GM12875 (cell line): ENCODE data around the gene GPC3.

Experiments
- H3K4me3 ChIP-seq: one replicate; pipeline ENCODE4 v1.5.1; 2011; ENCODE audit warnings: low read depth, low read length, control low read depth
- TF ChIP-seq, protein P1 (sequence below): IDR thresholded peaks from 2 replicates; pipeline ENCODE4 v1.5.1; 2011; ENCODE audit warnings: low read depth, mild to moderate bottlenecking, control low read depth, inconsistent platforms, low read length, moderate library complexity, borderline replicate concordance; ENCODE audit not compliant: insufficient read depth

Gene GPC3

DNA sequence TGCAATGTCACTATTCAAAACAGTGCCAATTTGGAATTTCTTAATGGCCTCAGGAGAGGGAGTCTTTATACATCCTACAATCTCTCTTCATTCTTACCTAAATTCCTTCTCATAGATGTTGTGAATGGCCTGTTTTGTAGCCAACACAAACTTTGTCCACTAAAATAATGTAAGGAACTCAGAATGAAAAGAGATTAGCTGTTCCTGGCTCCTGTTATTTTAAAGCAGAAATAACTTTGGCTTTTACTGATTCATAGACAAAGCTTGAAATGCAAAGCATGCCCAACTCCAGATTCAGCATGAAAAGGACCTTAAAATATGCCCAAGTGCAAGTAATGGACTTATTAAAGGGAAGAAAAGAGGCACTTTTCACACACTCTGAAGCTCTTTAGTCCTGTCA is 424.1 kb downstream of the GPC3 start:
- TF ChIP-seq, protein P1, sequence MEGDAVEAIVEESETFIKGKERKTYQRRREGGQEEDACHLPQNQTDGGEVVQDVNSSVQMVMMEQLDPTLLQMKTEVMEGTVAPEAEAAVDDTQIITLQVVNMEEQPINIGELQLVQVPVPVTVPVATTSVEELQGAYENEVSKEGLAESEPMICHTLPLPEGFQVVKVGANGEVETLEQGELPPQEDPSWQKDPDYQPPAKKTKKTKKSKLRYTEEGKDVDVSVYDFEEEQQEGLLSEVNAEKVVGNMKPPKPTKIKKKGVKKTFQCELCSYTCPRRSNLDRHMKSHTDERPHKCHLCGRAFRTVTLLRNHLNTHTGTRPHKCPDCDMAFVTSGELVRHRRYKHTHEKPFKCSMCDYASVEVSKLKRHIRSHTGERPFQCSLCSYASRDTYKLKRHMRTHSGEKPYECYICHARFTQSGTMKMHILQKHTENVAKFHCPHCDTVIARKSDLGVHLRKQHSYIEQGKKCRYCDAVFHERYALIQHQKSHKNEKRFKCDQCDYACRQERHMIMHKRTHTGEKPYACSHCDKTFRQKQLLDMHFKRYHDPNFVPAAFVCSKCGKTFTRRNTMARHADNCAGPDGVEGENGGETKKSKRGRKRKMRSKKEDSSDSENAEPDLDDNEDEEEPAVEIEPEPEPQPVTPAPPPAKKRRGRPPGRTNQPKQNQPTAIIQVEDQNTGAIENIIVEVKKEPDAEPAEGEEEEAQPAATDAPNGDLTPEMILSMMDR, result no peak
- no peak overlapping the region for H3K4me3 ChIP-seq

DNA sequence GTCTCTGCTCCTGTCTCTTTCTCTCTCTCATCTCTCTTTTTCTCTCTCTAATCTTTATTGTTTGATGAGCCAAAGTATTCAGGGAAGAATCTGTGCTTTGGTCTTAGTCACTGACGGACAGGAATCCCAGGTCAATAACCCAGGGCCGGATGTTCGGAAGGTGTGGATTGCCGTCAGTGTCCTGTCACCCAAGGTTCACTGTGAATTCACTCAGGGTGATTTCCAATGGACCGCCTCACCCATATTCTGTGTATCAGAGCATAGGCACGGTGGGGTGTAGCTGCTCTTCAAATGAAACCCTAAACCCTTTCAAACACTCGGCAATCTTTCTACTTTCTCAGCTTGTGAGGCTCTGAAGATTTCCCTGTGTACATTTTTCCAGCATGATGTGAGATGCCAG is 425.5 kb downstream of the GPC3 start:
- TF ChIP-seq, protein P1, result no peak
- no peak overlapping the region for H3K4me3 ChIP-seq

DNA sequence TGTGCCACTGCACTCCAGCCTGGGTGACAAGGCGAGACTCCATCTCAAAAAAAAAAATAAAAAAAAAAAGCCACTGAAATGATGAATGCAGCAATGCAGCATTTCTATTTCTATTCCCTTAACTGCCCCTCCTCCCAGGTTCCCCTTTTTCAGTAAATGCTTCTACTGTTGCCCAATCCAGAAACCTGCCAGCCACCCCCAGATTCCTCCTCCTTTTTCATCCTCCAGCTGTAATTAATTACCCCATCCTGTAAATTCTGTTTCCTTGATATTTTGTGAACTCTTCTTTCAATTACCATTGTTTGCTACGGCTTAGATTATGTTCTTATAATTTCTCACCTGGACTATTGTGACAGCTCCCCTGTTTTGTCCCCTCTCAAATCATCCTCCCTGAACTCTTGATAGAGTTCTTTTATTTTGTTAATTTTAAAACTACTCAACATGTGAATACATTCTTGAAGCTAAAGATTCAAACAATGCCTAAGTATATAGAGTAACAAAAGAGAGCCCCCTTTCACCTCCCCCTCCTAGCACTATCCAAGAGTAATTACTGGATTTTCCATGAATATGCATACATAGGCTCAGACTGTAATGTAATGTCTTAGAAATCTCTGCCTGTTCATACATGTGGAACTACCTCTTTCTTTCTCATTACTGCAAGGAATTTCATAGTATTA is 429.5 kb downstream of the GPC3 start:
- TF ChIP-seq, protein P1, result no peak
- no peak overlapping the region for H3K4me3 ChIP-seq

DNA sequence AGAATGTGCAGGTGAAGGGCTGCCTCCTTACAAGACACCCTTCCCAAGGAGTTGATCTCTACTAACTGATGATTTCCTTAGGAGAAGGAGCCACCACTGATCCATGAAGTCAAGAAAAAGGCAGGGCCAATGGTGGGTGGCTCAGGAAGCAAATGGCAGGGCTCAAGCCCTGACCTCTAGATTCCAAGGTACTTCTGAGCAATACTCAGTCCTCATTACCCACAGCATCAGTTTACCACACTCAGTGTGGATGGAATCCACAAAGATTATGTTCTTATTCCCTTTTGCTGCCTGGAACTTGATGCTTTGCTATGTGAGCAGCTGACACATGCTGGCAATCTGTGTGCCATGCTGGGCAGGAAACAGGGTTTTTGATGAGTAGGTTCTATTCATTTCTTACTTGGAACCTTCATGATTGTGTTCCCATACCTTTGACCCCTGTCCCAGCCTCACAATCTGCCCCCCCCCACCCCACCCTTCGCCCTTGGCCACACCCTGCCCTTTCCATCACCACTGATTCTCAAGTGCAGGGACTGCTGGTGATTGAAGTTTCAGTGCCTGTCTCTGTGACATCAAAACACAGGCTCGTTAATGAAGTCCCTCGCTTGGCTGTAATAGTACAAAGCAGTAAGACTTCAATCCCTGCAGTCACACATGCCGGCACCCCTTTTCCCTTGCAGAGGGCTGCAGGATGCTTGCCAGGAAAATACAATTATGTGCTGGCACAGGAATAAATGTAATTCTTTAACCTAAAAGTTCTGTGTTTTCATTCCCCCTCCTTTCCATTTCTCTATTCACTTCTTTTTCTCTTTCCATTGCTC is 434.5 kb downstream of the GPC3 start:
- TF ChIP-seq, protein P1, result no peak
- H3K4me3 ChIP-seq, result no peak overlapping the region

DNA sequence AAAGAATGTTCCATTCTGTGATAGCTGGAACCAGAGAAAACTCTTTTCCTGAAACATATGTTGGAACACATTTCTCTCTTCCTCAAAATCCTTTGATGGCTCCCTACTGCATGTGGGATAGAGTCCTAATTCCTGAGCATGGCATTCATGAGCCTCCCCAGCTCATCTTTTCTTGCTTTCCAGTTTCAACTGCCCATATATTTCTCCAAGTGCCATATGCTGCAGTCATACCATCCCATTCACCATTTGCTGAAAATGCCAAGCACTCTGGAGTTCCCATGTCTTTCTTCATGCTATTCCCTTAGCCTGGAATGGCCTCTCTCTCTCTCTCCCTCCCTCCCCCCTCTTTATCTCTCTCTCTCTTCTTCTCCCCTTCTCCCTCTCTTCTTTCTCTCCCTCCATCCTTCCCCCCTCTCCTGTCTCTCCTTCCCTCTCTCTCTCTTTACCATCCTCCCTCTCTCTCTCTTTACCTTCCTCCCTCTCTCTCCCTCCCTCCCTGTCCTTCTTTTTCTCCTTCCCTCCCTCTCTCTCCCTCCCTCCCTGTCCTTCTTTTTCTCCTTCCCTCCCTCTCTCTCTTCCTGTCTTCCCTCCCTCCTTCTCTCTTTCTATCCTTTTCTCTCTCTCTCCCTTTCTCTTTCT is 436.0 kb downstream of the GPC3 start:
- TF ChIP-seq, protein P1, result no peak
- H3K4me3 ChIP-seq, result no peak overlapping the region

DNA sequence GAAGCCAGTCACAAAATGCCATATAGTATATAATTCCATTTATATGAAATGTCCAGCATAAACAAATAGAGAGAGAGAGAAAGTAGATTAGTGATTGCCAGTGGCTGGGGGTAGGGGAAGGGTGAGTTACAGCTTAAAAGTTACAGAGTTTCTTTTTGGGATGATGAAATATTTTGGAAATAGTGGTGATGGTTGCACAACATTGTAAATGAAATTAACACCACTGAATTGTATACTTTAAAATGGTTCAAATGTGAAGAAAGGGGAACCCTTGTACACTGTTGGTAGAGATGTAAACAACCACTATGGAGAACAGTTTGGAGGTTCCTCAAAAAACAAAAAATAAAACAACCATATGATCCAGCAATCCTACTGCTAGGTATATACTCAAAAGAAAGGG is 439.0 kb downstream of the GPC3 start:
- TF ChIP-seq, protein P1, result no peak
- no peak overlapping the region for H3K4me3 ChIP-seq
